GM19025 (cell line): Measurements from ENCODE around the gene PLAAT3.
A peak's percentile ranks its signal among the peaks of the same experiment; 100 is the strongest.
"Not testable (repeated sequence)": the region's sequence is repeated elsewhere in the genome, so short reads cannot be mapped to it uniquely, and the experiment has no call there.

Source experiments
- ATAC-seq: cut with Tn5 transposase; IDR thresholded peaks from one replicate; pipeline ENCODE4 v1.9.1; 2021; ENCODE audit warnings: mild to moderate bottlenecking, low read depth, moderate library complexity; ENCODE audit not compliant: unreplicated experiment

Gene PLAAT3

GRCh38 chr11:63547061-63547460, 67.2 kb downstream of the PLAAT3 start:
- ATAC-seq: no peak

GRCh38 chr11:63543711-63544110, 70.5 kb downstream of the PLAAT3 start:
- no peak for ATAC-seq

- ATAC-seq: not testable (repeated sequence)
These were observed 71.7 kb downstream of the PLAAT3 start for GRCh38 chr11:63542506-63542905.

- ATAC-seq: no peak
These were observed 76.7 kb downstream of the PLAAT3 start for GRCh38 chr11:63537293-63538101.

- ATAC-seq: no peak
These were observed 77.5 kb downstream of the PLAAT3 start, which contains the start of gene PLAAT4 for GRCh38 chr11:63536669-63537292. Gene PLAAT4 (plus strand): TSS chr11:63536808. CDS start chr11:63536869, 61 bp downstream.

GRCh38 chr11:63535734-63536133, 78.5 kb downstream of the PLAAT3 start:
- no peak for ATAC-seq

GRCh38 chr11:63534895-63535461, 79.3 kb downstream of the PLAAT3 start:
- peak; percentile 56 for ATAC-seq

GRCh38 chr11:63534076-63534475, 80.2 kb downstream of the PLAAT3 start:
- no peak for ATAC-seq

GRCh38 chr11:63532799-63533475, 81.3 kb downstream of the PLAAT3 start:
- ATAC-seq: no peak

GRCh38 chr11:63532117-63532516, 82.1 kb downstream of the PLAAT3 start:
- no peak for ATAC-seq

GRCh38 chr11:63531074-63531792, 83.0 kb downstream of the PLAAT3 start:
- ATAC-seq: peak; percentile 50

GRCh38 chr11:63530021-63530420, 84.2 kb downstream of the PLAAT3 start:
- ATAC-seq: no peak

GRCh38 chr11:63529373-63529772, 84.9 kb downstream of the PLAAT3 start:
- ATAC-seq: not testable (repeated sequence)

- not testable (repeated sequence) for ATAC-seq
These were observed 85.4 kb downstream of the PLAAT3 start for GRCh38 chr11:63528729-63529278.

- ATAC-seq: not testable (repeated sequence)
These were observed 86.1 kb downstream of the PLAAT3 start for GRCh38 chr11:63528156-63528555.

GRCh38 chr11:63527667-63528066, 86.6 kb downstream of the PLAAT3 start:
- no peak for ATAC-seq
